Stimulated activated naive CD8-positive, alpha-beta T cell treated with anti-CD3 and anti-CD28 coated beads, Interleukin-15, Interleukin-2, amounts not matched to agents 100 ng/mL and 50 ng/mL, for 24 hours (primary cell): Measurements from ENCODE around the gene NCK2.
A peak's percentile ranks its signal among the peaks of the same experiment; 100 is the strongest.

Source experiments
- H3K27ac Mint-ChIP-seq: one replicate; pipeline ENCODE4 v1.8.0; 2021; ENCODE audit warnings: mild to moderate bottlenecking, mixed read lengths
- H3K27me3 Mint-ChIP-seq: one replicate; pipeline ENCODE4 v1.8.0; 2021; ENCODE audit warnings: mixed read lengths
- H3K36me3 Mint-ChIP-seq: one replicate; pipeline ENCODE4 v1.8.0; 2021; ENCODE audit warnings: low read depth, mixed read lengths
- H3K4me1 Mint-ChIP-seq: one replicate; pipeline ENCODE4 v1.8.0; 2021; ENCODE audit warnings: low read depth, mixed read lengths
- H3K4me3 Mint-ChIP-seq: one replicate; pipeline ENCODE4 v1.8.0; 2021; ENCODE audit warnings: mild to moderate bottlenecking, mixed read lengths
- H3K9me3 Mint-ChIP-seq: one replicate; pipeline ENCODE4 v1.8.0; 2021; ENCODE audit warnings: mixed read lengths

The NCK2 gene

GRCh38 chr2:105809723-105810122, 65.0 kb downstream of the NCK2 start:
- no peaks in the 10 kb centered on the region for H3K27me3 Mint-ChIP-seq
- peaks cover 96% of the 10 kb centered on the region for H3K4me1 Mint-ChIP-seq
- peak overlapping the region; percentile 88 for H3K27ac Mint-ChIP-seq
- H3K36me3 Mint-ChIP-seq: peaks cover 44% of the 10 kb centered on the region
- H3K4me3 Mint-ChIP-seq: peak overlapping the region; percentile 30
- H3K9me3 Mint-ChIP-seq: peaks cover 4% of the 10 kb centered on the region

- Mint-ChIP-seq H3K4me1 (peaks cover 84% of the 10 kb centered on the region), H3K27ac (peak overlapping the region; percentile 88), H3K9me3 (peaks cover 4% of the 10 kb centered on the region), H3K4me3 (no peak overlapping the region), H3K36me3 (peaks cover 38% of the 10 kb centered on the region), H3K27me3 (no peaks in the 10 kb centered on the region)
Measured at GRCh38 chr2:105812180-105813044, 67.7 kb downstream of the NCK2 start.

GRCh38 chr2:105813045-105813315, 68.3 kb downstream of the NCK2 start:
- peaks cover 84% of the 10 kb centered on the region for H3K4me1 Mint-ChIP-seq
- no peak overlapping the region for H3K4me3 Mint-ChIP-seq
- H3K36me3 Mint-ChIP-seq: peaks cover 44% of the 10 kb centered on the region
- peak overlapping the region; percentile 30 for H3K27ac Mint-ChIP-seq
- H3K9me3 Mint-ChIP-seq: peaks cover 4% of the 10 kb centered on the region
- H3K27me3 Mint-ChIP-seq: no peaks in the 10 kb centered on the region

- Mint-ChIP-seq H3K27me3 (no peaks in the 10 kb centered on the region), H3K4me3 (no peak overlapping the region), H3K27ac (no peak overlapping the region), H3K36me3 (peaks cover 44% of the 10 kb centered on the region), H3K4me1 (peaks cover 81% of the 10 kb centered on the region), H3K9me3 (peaks cover 4% of the 10 kb centered on the region)
Measured at GRCh38 chr2:105813405-105813804, 68.7 kb downstream of the NCK2 start.

- H3K36me3 Mint-ChIP-seq: peaks cover 43% of the 10 kb centered on the region
- no peaks in the 10 kb centered on the region for H3K27me3 Mint-ChIP-seq
- H3K4me3 Mint-ChIP-seq: no peak overlapping the region
- peaks cover 80% of the 10 kb centered on the region for H3K4me1 Mint-ChIP-seq
- H3K9me3 Mint-ChIP-seq: peaks cover 3% of the 10 kb centered on the region
- H3K27ac Mint-ChIP-seq: no peak overlapping the region
Measured at GRCh38 chr2:105814291-105814940, 69.7 kb downstream of the NCK2 start.

- Mint-ChIP-seq H3K27ac (no peak overlapping the region), H3K4me3 (no peak overlapping the region), H3K9me3 (no peaks in the 10 kb centered on the region), H3K36me3 (peaks cover 46% of the 10 kb centered on the region), H3K4me1 (peaks cover 80% of the 10 kb centered on the region), H3K27me3 (no peaks in the 10 kb centered on the region)
Measured at GRCh38 chr2:105815401-105815800, 70.7 kb downstream of the NCK2 start.

GRCh38 chr2:105820151-105820550, 75.4 kb downstream of the NCK2 start:
- Mint-ChIP-seq H3K9me3 (no peaks in the 10 kb centered on the region), H3K27me3 (no peaks in the 10 kb centered on the region), H3K4me3 (no peak overlapping the region), H3K4me1 (peaks cover 83% of the 10 kb centered on the region), H3K27ac (peak overlapping the region; percentile 71), H3K36me3 (peaks cover 74% of the 10 kb centered on the region)

GRCh38 chr2:105820691-105821090, 76.0 kb downstream of the NCK2 start:
- Mint-ChIP-seq H3K36me3 (peaks cover 80% of the 10 kb centered on the region), H3K4me3 (no peak overlapping the region), H3K27me3 (no peaks in the 10 kb centered on the region), H3K27ac (peak overlapping the region; percentile 71), H3K9me3 (no peaks in the 10 kb centered on the region), H3K4me1 (peaks cover 86% of the 10 kb centered on the region)

GRCh38 chr2:105821428-105822125, 76.9 kb downstream of the NCK2 start:
- peaks cover 4% of the 10 kb centered on the region for H3K9me3 Mint-ChIP-seq
- H3K36me3 Mint-ChIP-seq: peaks cover 83% of the 10 kb centered on the region
- H3K4me3 Mint-ChIP-seq: peak overlapping the region; percentile 20
- peaks cover 88% of the 10 kb centered on the region for H3K4me1 Mint-ChIP-seq
- no peaks in the 10 kb centered on the region for H3K27me3 Mint-ChIP-seq
- H3K27ac Mint-ChIP-seq: peak overlapping the region; percentile 87

GRCh38 chr2:105822186-105822585, 77.5 kb downstream of the NCK2 start:
- Mint-ChIP-seq H3K9me3 (peaks cover 4% of the 10 kb centered on the region), H3K36me3 (peaks cover 79% of the 10 kb centered on the region), H3K27me3 (no peaks in the 10 kb centered on the region), H3K4me1 (peaks cover 84% of the 10 kb centered on the region), H3K27ac (peak overlapping the region; percentile 87), H3K4me3 (peak overlapping the region; percentile 20)

GRCh38 chr2:105824446-105824845, 79.7 kb downstream of the NCK2 start:
- no peak overlapping the region for H3K4me3 Mint-ChIP-seq
- H3K27ac Mint-ChIP-seq: peak overlapping the region; percentile 82
- H3K4me1 Mint-ChIP-seq: peaks cover 90% of the 10 kb centered on the region

GRCh38 chr2:105827351-105828096, 82.8 kb downstream of the NCK2 start:
- Mint-ChIP-seq H3K36me3 (peaks cover 90% of the 10 kb centered on the region), H3K4me1 (peaks cover 90% of the 10 kb centered on the region), H3K4me3 (peak overlapping the region; percentile 14), H3K9me3 (peaks cover 12% of the 10 kb centered on the region), H3K27ac (peak overlapping the region; percentile 79), H3K27me3 (no peaks in the 10 kb centered on the region)

More at GRCh38 chr2:105824446-105824845, 79.7 kb downstream of the NCK2 start:
- H3K27me3 Mint-ChIP-seq: no peaks in the 10 kb centered on the region
- H3K36me3 Mint-ChIP-seq: peaks cover 79% of the 10 kb centered on the region
- peaks cover 4% of the 10 kb centered on the region for H3K9me3 Mint-ChIP-seq

GRCh38 chr2:105828558-105828957, 83.8 kb downstream of the NCK2 start:
- H3K9me3 Mint-ChIP-seq: peaks cover 16% of the 10 kb centered on the region
- peaks cover 87% of the 10 kb centered on the region for H3K4me1 Mint-ChIP-seq

GRCh38 chr2:105834931-105835330, 90.2 kb downstream of the NCK2 start:
- H3K9me3 Mint-ChIP-seq: peaks cover 24% of the 10 kb centered on the region
- H3K27ac Mint-ChIP-seq: peak overlapping the region; percentile 84
- peak overlapping the region; percentile 15 for H3K4me3 Mint-ChIP-seq
- peaks cover 95% of the 10 kb centered on the region for H3K4me1 Mint-ChIP-seq
- H3K27me3 Mint-ChIP-seq: no peaks in the 10 kb centered on the region
- H3K36me3 Mint-ChIP-seq: peaks cover 78% of the 10 kb centered on the region

More at GRCh38 chr2:105828558-105828957, 83.8 kb downstream of the NCK2 start:
- Mint-ChIP-seq H3K4me3 (no peak overlapping the region), H3K27me3 (no peaks in the 10 kb centered on the region), H3K36me3 (peaks cover 92% of the 10 kb centered on the region), H3K27ac (peak overlapping the region; percentile 79)
